DND-41 (cell line): ENCODE results near the gene PLA2G4B.

Source experiments
- ATAC-seq: fragments of 200-7000 bp; cut with Tn5 transposase; 3 replicates; pipeline ENCODE4 v1.9.1; 2021; ENCODE audit warnings: low read depth; ENCODE audit not compliant: insufficient read depth
- DNase-seq: peaks from one replicate; pipeline ENCODE4 v3.0.0-alpha.2; 2020
- H2AFZ ChIP-seq: 2 replicates; pipeline ENCODE4 v1.6.0; 2012; ENCODE audit warnings: low read depth, low read length
- H3K27ac ChIP-seq: 2 replicates; pipeline ENCODE4 v1.5.1; 2012; ENCODE audit warnings: low read length, inconsistent platforms
- H3K27me3 ChIP-seq: fragments of 200-600 bp; sonication (generic); 2 replicates; pipeline ENCODE4 v1.6.0; 2012; ENCODE audit warnings: low read length, mild to moderate bottlenecking, inconsistent platforms; ENCODE audit not compliant: insufficient read depth, poor library complexity
- H3K36me3 ChIP-seq: 2 replicates; pipeline ENCODE4 v1.5.1; 2012; ENCODE audit warnings: low read length, inconsistent platforms; ENCODE audit not compliant: insufficient read depth
- H3K4me1 ChIP-seq: 2 replicates; pipeline ENCODE4 v1.5.1; 2012; ENCODE audit warnings: mild to moderate bottlenecking, low read length; ENCODE audit not compliant: insufficient read depth
- H3K4me2 ChIP-seq: 2 replicates; pipeline ENCODE4 v1.6.0; 2012; ENCODE audit warnings: mild to moderate bottlenecking, moderate library complexity, low read length, inconsistent platforms; ENCODE audit not compliant: insufficient read depth
- H3K4me3 ChIP-seq, 2 experiments: fragments of 200-600 bp in 1 of 2; shearing (Covaris generic) in 1 of 2; 2 replicates each; pipeline ENCODE4 v1.5.1; 2012 to 2016; ENCODE audit warnings: inconsistent platforms in 2 of 2, low read length in 2 of 2, mild to moderate bottlenecking in 2 of 2, low read depth in 1 of 2, moderate library complexity in 1 of 2
- H3K79me2 ChIP-seq: 2 replicates; pipeline ENCODE4 v1.6.0; 2012; ENCODE audit warnings: low read length, inconsistent platforms; ENCODE audit not compliant: insufficient read depth
- H3K9ac ChIP-seq: 2 replicates; pipeline ENCODE4 v1.6.0; 2012; ENCODE audit warnings: low read depth, mild to moderate bottlenecking, inconsistent platforms, low read length, moderate library complexity
- H3K9me3 ChIP-seq: 2 replicates; pipeline ENCODE4 v1.5.1; 2012; ENCODE audit warnings: low read length, moderate library complexity, mild to moderate bottlenecking, inconsistent platforms; ENCODE audit not compliant: insufficient read depth, severe bottlenecking
- H4K20me1 ChIP-seq: 2 replicates; pipeline ENCODE4 v1.6.0; 2012; ENCODE audit warnings: low read length; ENCODE audit not compliant: insufficient read depth
- EZH2 ChIP-seq: IDR thresholded peaks from 3 replicates; pipeline ENCODE4 v1.6.1; 2012; ENCODE audit warnings: borderline replicate concordance, low read depth, mild to moderate bottlenecking, moderate library complexity, low read length, inconsistent platforms; ENCODE audit not compliant: severe bottlenecking
- TF ChIP-seq, protein P1 (sequence below): IDR thresholded peaks from 2 replicates; pipeline ENCODE4 v1.5.1; 2012; ENCODE audit warnings: borderline replicate concordance, low read length, moderate library complexity, mild to moderate bottlenecking; ENCODE audit not compliant: poor library complexity, severe bottlenecking; ENCODE audit errors: extremely low read depth

The PLA2G4B gene

DNA sequence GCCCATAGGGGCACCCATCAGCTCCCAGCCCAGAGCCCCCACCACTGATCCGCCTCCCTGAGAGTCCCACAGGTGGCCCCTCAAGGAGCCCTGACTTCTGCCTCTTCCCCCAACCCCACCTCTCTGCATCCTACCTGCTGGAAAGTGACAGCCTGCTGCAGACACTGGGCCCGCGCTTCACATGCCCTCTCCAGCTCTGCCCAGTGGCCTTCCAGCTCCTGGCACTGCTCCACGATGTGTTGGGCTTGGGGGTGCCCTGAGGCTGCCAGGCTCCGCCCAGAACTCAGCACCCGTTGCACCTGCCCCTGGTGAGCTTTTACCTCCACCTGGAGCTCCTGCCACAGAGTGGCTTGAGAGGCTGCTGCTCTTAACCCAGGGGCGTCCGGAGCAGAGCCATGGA, 35.1 kb downstream of the PLA2G4B start:
- ATAC-seq (no peak), DNase-seq (no peak)
- Histone ChIP-seq H3K27ac (no peak overlapping the region), H3K27me3 (no peaks in the 10 kb centered on the region), H3K4me1 (no peaks in the 10 kb centered on the region), H3K79me2 (no peaks in the 10 kb centered on the region), H3K36me3 (no peaks in the 10 kb centered on the region), H3K9ac (no peak overlapping the region), H3K4me2 (no peak overlapping the region), H4K20me1 (no peaks in the 10 kb centered on the region; the same call in 1 of the 2 replicates), H2AFZ (no peak overlapping the region), H3K4me3 (no peak overlapping the region), H3K9me3 (no peaks in the 10 kb centered on the region)
- no peak for TF ChIP-seq EZH2
- TF ChIP-seq, protein P1, sequence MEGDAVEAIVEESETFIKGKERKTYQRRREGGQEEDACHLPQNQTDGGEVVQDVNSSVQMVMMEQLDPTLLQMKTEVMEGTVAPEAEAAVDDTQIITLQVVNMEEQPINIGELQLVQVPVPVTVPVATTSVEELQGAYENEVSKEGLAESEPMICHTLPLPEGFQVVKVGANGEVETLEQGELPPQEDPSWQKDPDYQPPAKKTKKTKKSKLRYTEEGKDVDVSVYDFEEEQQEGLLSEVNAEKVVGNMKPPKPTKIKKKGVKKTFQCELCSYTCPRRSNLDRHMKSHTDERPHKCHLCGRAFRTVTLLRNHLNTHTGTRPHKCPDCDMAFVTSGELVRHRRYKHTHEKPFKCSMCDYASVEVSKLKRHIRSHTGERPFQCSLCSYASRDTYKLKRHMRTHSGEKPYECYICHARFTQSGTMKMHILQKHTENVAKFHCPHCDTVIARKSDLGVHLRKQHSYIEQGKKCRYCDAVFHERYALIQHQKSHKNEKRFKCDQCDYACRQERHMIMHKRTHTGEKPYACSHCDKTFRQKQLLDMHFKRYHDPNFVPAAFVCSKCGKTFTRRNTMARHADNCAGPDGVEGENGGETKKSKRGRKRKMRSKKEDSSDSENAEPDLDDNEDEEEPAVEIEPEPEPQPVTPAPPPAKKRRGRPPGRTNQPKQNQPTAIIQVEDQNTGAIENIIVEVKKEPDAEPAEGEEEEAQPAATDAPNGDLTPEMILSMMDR: no peak

DNA sequence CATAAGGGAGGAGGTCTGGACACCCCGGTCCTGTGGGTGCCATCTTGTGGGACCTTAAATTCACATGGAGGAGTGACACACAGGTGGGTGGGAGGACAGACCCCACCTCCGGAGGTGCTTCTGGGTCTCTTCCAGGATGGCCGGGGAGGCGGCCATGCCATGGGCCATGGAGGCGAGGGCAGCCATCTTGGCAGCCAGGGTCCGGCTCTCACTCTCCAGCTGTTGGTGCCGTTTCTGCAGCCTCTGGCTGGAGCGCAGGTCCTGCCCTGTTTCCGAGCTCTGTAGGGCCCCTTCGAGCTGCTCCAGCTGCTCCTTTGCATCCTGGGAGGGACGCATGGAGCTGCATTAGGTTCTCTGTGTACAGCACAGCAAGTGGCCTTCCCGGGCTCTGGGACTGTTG, 36.1 kb downstream of the PLA2G4B start:
- Histone ChIP-seq H3K27ac (no peak overlapping the region), H3K79me2 (no peaks in the 10 kb centered on the region), H3K9me3 (no peaks in the 10 kb centered on the region), H3K4me2 (no peak overlapping the region), H3K27me3 (no peaks in the 10 kb centered on the region), H3K4me1 (no peaks in the 10 kb centered on the region), H3K9ac (no peak overlapping the region), H2AFZ (no peak overlapping the region), H3K4me3 (no peak overlapping the region), H4K20me1 (no peaks in the 10 kb centered on the region; the same call in 1 of the 2 replicates), H3K36me3 (no peaks in the 10 kb centered on the region)
- DNase-seq (no peak), ATAC-seq (no peak)
- TF ChIP-seq, protein P1: no peak
- no peak for TF ChIP-seq EZH2

DNA sequence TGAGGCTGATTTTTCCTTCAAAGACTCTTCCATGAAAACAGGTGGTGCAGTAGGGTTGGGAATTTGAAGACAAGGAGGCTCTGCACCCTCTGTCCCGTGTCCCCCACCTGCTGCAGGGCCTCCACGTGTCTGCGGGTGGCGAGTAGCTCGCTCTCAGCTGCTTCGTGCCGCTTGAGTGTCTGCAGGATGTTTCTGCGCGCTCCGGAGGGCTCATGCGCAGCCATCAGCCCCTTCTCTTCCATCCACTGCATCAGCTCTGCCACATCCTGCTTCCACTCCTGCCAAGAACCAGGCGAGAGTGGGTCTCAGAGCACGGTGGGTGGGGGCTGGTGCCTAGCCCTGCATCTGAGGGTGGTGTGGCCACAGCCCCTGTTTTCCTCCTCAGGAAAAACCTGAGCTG, 37.4 kb downstream of the PLA2G4B start:
- H3K27me3 ChIP-seq: no peaks in the 10 kb centered on the region
- no peak overlapping the region for H3K27ac ChIP-seq
- no peak overlapping the region for H3K4me2 ChIP-seq
- TF ChIP-seq, protein P1: no peak
- ATAC-seq (peak; percentile 58), DNase-seq (peak; percentile 10)
- no peaks in the 10 kb centered on the region for H3K79me2 ChIP-seq
- no peak overlapping the region for H3K4me3 ChIP-seq
- H3K9me3 ChIP-seq: no peaks in the 10 kb centered on the region
- no peak overlapping the region for H3K9ac ChIP-seq
- H4K20me1 ChIP-seq: no peaks in the 10 kb centered on the region; the same call in 1 of the 2 replicates
- no peaks in the 10 kb centered on the region for H3K4me1 ChIP-seq
- H2AFZ ChIP-seq: no peak overlapping the region
- no peaks in the 10 kb centered on the region for H3K36me3 ChIP-seq

DNA sequence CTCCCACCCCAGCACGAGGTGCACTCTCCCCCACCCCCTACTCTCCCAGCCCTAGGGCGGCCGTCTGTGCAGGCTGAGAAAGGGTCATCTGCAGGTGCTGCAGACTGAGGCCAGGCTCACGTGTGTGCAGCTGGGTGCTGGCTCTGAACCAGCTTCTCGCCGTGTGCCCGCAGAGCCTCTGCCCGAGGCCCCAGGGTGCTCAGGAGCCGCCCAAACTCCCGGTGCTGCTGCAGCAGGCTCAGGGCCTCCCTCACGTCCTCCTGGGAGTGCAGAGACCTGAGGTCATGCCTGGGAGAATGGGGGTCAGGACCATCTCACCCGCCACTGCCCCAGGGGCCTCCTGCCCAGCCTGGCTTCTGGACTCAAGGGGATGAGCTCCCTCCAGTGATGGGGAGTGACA, 38.0 kb downstream of the PLA2G4B start:
- H3K27ac ChIP-seq: no peak overlapping the region
- DNase-seq: no peak
- no peak overlapping the region for H3K9ac ChIP-seq
- no peak for ATAC-seq
- H3K4me2 ChIP-seq: no peak overlapping the region
- no peak overlapping the region for H3K4me3 ChIP-seq
- H3K4me1 ChIP-seq: no peaks in the 10 kb centered on the region
- TF ChIP-seq, protein P1: no peak
- TF ChIP-seq EZH2: no peak
- no peaks in the 10 kb centered on the region for H3K27me3 ChIP-seq
- H3K36me3 ChIP-seq: no peaks in the 10 kb centered on the region
- H3K79me2 ChIP-seq: no peaks in the 10 kb centered on the region
- no peaks in the 10 kb centered on the region for H3K9me3 ChIP-seq
- H2AFZ ChIP-seq: no peak overlapping the region
- H4K20me1 ChIP-seq: no peaks in the 10 kb centered on the region; the same call in 1 of the 2 replicates
